Measurements from ENCODE around the gene CMIP.

The CMIP gene

DNA sequence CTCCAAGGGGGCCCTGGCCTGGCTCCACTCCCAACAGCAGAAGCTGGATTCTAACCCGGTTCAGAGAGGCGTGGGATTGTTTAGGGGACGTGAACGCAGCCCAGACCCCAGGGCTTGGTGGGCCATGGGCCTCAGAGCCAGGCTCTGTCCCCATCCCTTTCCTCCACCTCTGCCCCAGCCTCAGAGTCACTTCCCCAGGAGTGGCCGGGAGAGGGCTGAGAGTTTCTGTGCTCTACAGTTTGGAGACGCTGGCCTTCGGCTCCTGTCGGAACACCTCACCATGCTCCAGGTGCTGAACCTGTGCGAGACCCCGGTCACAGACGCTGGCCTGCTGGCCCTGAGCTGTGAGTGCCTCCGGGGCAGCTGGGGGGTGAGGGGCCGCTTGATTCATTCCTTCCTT is 260.7 kb downstream of the CMIP start:
- no peaks in the 10 kb centered on the region for H3K27me3 Mint-ChIP-seq (ENCODE audit: low read depth)
- no peak overlapping the region for H3K27ac Mint-ChIP-seq
- no peaks in the 10 kb centered on the region for H3K9me3 Mint-ChIP-seq
- TF ChIP-seq, protein P1, sequence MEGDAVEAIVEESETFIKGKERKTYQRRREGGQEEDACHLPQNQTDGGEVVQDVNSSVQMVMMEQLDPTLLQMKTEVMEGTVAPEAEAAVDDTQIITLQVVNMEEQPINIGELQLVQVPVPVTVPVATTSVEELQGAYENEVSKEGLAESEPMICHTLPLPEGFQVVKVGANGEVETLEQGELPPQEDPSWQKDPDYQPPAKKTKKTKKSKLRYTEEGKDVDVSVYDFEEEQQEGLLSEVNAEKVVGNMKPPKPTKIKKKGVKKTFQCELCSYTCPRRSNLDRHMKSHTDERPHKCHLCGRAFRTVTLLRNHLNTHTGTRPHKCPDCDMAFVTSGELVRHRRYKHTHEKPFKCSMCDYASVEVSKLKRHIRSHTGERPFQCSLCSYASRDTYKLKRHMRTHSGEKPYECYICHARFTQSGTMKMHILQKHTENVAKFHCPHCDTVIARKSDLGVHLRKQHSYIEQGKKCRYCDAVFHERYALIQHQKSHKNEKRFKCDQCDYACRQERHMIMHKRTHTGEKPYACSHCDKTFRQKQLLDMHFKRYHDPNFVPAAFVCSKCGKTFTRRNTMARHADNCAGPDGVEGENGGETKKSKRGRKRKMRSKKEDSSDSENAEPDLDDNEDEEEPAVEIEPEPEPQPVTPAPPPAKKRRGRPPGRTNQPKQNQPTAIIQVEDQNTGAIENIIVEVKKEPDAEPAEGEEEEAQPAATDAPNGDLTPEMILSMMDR (IDR thresholded peaks at IDR 0.05; ENCODE audit: unreplicated experiment in 3 of 3): no peak
- no peak overlapping the region for H3K4me3 Mint-ChIP-seq
- H3K36me3 Mint-ChIP-seq (ENCODE audit: low read depth): peaks cover 54% of the 10 kb centered on the region
- peaks cover 18% of the 10 kb centered on the region for H3K4me1 Mint-ChIP-seq

DNA sequence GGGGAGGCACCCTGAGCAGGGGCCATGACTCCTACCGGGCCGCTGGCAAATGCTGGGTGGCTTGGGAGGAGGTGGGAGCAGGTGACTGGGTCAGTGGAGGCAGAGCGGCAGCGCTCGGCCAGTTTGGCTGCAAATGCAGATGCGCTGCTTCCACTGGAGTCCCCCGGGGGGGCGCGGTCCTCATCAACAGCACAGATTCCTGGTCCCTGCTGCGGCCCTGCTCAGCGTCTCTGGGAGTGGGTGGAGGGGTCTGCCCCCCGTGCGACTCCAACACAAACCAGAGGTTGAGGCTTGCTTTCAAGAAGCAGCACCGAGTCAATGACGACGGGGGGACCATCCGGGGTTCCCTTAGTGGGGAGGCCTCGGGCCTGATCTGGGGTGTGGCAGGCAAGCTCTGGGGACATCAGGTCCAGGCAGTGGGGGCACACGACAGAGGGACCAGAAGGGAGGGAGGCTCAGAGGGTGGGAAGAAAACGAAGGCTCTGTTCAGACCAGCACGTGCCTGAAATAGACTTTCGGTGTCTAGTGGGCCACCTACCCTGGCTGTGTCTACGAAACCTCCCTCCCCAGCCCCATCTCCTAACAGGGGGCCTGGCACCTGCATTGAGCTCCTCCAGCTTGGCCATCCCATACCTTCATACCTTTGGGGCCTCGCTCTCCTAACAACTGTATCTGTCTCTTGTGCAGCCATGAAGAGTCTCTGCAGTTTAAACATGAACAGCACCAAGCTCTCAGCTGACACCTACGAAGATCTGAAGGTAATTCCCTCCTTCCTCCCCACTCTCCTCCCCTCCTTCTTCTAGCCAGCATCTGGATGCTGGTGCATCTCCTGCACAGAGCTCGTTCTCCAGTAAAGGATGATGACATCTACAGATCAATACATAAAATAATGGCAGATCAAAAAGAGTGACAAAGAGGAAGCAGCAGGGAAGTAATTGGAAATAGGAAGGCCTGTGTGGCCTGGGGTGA is 262.0 kb downstream of the CMIP start:
- Mint-ChIP-seq H3K9me3 (no peaks in the 10 kb centered on the region), H3K36me3 (ENCODE audit: low read depth) (peaks cover 41% of the 10 kb centered on the region), H3K4me3 (no peak overlapping the region), H3K27ac (peak overlapping the region in 1 of 3 experiments; percentile 10), H3K27me3 (ENCODE audit: low read depth) (no peaks in the 10 kb centered on the region), H3K4me1 (peaks cover 24% of the 10 kb centered on the region)
- TF ChIP-seq, protein P1 (IDR thresholded peaks at IDR 0.05; ENCODE audit: unreplicated experiment in 3 of 3): no peak

DNA sequence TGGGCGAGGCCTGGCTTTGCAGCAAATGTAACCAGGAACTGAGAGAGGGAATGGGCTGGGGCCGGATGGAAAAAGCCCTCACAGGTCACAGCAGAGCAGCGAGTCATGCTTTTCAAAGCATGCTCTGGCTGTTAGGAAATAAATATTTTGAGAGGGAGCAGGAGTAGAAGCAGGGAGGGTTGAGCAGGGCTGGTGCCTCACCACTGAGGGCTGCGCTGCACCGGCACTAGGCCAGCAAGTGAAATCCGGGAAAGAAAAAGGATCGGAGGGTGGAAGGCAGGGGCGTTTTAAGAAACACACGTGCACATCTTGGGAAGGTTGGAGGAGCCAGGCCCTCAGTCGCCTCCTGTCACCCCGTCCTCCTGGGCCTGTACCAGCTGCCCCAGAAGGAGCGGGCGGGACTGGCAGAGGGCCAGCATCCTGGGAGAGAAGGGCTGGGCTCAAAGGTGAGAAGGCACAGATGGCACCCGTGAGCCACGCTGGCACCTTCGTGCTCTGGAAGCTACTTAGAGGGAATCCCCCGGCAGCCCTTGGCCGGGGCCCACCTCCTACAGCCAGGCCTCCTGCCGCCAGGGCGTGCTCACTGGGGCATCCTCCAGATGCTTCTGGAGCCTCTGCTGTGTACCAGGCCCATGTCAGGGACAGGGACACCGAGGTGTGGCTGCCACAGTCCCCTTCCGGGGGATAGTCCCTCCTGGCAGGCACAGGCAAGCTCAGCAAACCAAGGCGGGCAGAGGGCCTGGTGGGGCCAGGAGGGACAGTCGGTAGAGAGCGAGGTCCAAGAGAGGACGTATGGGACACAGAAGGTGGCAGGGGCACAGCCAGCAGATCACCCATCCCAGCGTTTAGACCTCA is 263.0 kb downstream of the CMIP start:
- Mint-ChIP-seq H3K9me3 (no peaks in the 10 kb centered on the region), H3K27ac (peak overlapping the region in 1 of 3 experiments; percentile 10), H3K4me3 (no peak overlapping the region), H3K4me1 (peaks cover 27% of the 10 kb centered on the region), H3K27me3 (ENCODE audit: low read depth) (no peaks in the 10 kb centered on the region), H3K36me3 (ENCODE audit: low read depth) (peaks cover 34% of the 10 kb centered on the region)
- TF ChIP-seq, protein P1 (IDR thresholded peaks at IDR 0.05; ENCODE audit: unreplicated experiment in 3 of 3): no peak

DNA sequence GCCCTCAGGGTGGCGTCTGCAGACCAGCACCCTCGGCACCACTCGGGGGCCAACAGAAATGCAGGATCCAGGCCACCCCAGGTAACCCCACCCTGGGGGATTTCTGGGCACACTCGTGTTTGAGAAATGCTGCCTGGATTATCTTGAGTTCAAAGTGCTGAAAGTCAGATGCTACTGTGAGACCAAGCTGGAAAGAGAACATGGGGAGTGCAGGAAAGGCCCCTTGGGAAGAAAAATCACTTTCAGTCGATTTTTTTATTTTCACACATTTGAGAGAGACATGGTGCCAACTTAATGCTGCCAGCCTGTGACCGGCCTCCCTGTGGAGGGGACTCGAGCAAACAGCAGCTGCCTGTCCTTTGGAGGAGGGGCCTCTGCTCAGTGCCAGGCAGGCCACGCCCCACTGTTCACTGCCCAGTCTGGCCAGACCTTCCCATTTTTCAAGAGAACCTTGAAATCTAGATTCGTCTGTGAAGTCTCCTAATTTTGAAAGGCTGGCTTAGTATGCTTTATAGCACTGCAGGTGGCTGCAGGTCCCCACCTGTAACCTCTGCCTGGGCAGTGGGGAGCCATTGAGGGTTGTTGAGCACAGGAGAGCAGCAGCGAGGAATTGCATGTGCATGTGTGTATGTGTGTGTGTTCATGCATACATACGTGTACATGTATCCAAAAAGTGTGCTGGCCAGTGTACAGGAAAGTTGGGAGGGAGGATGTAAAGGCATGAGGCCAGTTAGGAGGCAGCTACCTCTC is 263.8 kb downstream of the CMIP start:
- H3K27ac Mint-ChIP-seq: no peak overlapping the region
- TF ChIP-seq, protein P1 (IDR thresholded peaks at IDR 0.05; ENCODE audit: unreplicated experiment in 3 of 3): no peak
- H3K4me3 Mint-ChIP-seq: no peak overlapping the region
- H3K27me3 Mint-ChIP-seq (ENCODE audit: low read depth): no peaks in the 10 kb centered on the region
- H3K9me3 Mint-ChIP-seq: no peaks in the 10 kb centered on the region
- peaks cover 26% of the 10 kb centered on the region for H3K36me3 Mint-ChIP-seq (ENCODE audit: low read depth)
- H3K4me1 Mint-ChIP-seq: peaks cover 19% of the 10 kb centered on the region

DNA sequence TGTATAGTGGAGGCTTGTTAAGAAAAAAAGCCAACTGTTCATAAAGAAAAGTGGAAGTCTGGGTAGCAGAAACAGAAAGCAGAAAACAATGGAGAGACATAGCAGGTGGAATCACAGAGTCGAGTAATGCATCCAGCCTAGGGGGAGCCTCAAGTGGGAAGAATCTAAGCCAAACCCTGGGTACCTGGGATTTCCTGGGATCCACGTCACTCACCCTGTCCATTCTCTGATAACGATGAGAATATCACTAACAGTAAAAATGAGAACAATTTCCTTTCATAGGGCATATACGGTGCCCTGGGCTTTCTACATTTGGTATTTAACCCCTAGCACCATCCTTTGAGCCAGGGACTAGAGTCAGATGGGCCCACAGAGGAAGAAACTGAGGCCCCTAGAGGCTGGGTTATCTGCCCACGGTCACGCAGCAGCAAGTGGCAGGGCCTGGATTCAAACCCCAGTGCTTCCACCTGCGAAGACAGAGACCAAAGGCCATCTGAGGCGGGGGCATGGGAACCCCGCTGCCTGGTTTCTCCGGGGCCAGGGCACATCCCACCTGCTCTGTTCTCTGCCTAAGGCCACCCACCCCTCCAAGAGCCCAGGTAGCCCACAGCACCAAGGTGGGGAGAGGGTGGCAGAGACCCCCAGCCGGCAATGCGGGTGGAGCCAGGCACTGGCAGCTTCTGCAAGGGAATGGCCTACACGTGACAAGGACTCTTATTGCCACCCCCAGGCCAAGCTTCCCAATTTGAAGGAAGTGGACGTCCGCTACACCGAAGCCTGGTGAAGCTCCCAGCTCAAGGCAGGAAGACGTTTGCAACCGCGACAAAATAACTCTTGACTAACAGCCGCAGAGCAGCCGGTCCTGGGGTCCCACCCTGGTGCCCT is 264.6 kb downstream of the CMIP start:
- Mint-ChIP-seq H3K36me3 (ENCODE audit: low read depth) (peaks cover 24% of the 10 kb centered on the region), H3K4me3 (no peak overlapping the region), H3K4me1 (peaks cover 17% of the 10 kb centered on the region), H3K27ac (no peak overlapping the region), H3K9me3 (no peaks in the 10 kb centered on the region), H3K27me3 (ENCODE audit: low read depth) (no peaks in the 10 kb centered on the region)
- TF ChIP-seq, protein P1 (IDR thresholded peaks at IDR 0.05; ENCODE audit: unreplicated experiment in 3 of 3): no peak
